ENCODE data around the gene CBFA2T2.

- TF ChIP-seq CTCF (conservative IDR thresholded peaks at IDR 0.05 in 1 of 2, IDR thresholded peaks at IDR 0.05 in 1 of 2; ENCODE audit: extremely low read depth in 1 of 2, insufficient read depth in 1 of 2, low read depth in 1 of 2, low read length in 2 of 2): no peak
- TF ChIP-seq EZH2 (IDR thresholded peaks at IDR 0.05; ENCODE audit: borderline replicate concordance, low read length): no peak
Observed at GRCh38 chr20:33668466-33669155, 178.7 kb downstream of the CBFA2T2 start.
